Measurements from ENCODE around the gene CFTR. TPM values are rescaled to one million over a fixed set of nuclear protein-coding genes. Genes with fewer than 3 reads are reported as not detected.

The CFTR gene
- total RNA-seq, 1 donor from 2014 or later, result not detected

- Mint-ChIP-seq H3K4me1 (no peaks in the 10 kb centered on the region), H3K4me3 (no peak overlapping the region), H3K36me3 (ENCODE audit: low read depth) (no peaks in the 10 kb centered on the region), H3K9me3 (no peaks in the 10 kb centered on the region), H3K27me3 (no peaks in the 10 kb centered on the region), H3K27ac (no peak overlapping the region)
- DNase-seq, result no peak
- intact Hi-C loops (cut with micrococcal nuclease), result no loop called here
- no peak for ATAC-seq (ENCODE audit: low read depth)
- ChIA-PET POLR2A (no interaction called here), CTCF (no interaction called here)
- TF ChIP-seq, protein P1, sequence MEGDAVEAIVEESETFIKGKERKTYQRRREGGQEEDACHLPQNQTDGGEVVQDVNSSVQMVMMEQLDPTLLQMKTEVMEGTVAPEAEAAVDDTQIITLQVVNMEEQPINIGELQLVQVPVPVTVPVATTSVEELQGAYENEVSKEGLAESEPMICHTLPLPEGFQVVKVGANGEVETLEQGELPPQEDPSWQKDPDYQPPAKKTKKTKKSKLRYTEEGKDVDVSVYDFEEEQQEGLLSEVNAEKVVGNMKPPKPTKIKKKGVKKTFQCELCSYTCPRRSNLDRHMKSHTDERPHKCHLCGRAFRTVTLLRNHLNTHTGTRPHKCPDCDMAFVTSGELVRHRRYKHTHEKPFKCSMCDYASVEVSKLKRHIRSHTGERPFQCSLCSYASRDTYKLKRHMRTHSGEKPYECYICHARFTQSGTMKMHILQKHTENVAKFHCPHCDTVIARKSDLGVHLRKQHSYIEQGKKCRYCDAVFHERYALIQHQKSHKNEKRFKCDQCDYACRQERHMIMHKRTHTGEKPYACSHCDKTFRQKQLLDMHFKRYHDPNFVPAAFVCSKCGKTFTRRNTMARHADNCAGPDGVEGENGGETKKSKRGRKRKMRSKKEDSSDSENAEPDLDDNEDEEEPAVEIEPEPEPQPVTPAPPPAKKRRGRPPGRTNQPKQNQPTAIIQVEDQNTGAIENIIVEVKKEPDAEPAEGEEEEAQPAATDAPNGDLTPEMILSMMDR (IDR thresholded peaks at IDR 0.05), result no peak
Measured at GRCh38 chr7:117673839-117674238, 194.0 kb downstream of the CFTR start.

DNA sequence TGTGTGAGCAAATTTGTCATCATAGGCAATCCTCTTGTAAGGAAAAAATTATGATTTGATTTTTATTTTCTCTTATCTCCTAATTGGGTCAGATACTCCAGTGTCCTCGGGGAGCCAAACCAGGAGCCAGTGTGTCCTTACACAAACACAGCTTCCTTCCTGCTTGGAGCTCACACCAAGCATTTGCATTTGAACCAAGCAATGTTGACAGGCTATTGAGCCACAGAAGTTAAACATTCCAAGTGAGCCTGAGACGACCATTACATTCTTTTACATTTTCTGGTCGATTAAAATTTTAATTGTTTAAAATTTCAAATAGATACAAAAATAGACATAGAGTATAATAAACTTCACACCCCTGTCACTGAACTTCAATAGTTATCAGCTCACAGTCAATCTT is 194.8 kb downstream of the CFTR start:
- ChIA-PET POLR2A (no interaction called here), CTCF (no interaction called here)
- no peak overlapping the region for H3K4me3 Mint-ChIP-seq
- no peaks in the 10 kb centered on the region for H3K9me3 Mint-ChIP-seq
- ATAC-seq (ENCODE audit: low read depth) (no peak), DNase-seq (no peak)
- no peak overlapping the region for H3K27ac Mint-ChIP-seq
- no peaks in the 10 kb centered on the region for H3K4me1 Mint-ChIP-seq
- H3K36me3 Mint-ChIP-seq (ENCODE audit: low read depth), result no peaks in the 10 kb centered on the region
- TF ChIP-seq, protein P1 (IDR thresholded peaks at IDR 0.05), result no peak
- no peaks in the 10 kb centered on the region for H3K27me3 Mint-ChIP-seq
- intact Hi-C loops (cut with micrococcal nuclease), result no loop called here

DNA sequence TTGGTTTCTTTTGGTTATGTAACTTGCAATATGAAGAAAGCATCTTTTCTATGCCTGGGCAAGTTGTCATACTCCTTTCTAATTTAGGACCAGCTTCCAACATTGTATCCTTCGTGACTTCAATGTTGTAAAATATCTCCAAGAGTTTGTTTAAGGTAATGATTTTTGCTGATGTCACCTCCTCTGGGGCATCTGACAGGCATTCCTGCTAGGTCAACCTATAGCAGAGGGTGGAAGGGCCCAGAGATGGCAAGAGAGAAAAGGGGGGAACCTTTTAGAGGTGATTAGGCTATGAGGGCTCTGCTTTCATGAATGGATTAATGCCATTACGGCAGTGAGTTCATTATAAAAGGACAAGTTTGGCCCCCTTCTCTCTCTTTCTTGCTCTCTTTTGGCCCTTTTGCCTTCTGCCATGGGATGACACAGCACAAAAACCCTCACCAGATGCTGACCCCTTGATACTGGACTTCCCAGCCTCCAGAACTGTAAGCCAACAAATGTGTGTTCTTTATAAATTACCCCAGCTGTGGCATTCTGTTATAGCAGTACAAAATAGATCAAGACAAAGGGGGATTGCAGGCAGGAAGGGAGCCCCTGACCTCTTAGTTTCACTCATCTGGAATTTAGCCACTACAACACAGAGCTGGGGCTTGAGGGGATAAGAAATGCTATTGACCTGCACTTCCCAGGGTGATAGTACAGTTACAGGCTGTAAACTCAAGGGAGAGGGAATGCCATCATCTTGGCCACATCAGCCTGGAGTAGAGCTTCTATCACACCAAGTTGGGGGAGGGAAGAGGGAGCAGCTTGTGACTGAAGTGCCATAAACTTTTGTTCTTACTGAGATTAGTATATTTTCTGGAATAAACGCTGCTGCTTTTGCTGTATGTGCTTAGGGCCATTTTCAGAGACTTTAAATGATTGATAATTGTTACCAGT is 195.9 kb downstream of the CFTR start:
- no peaks in the 10 kb centered on the region for H3K9me3 Mint-ChIP-seq
- intact Hi-C loops (cut with micrococcal nuclease), result no loop called here

DNA sequence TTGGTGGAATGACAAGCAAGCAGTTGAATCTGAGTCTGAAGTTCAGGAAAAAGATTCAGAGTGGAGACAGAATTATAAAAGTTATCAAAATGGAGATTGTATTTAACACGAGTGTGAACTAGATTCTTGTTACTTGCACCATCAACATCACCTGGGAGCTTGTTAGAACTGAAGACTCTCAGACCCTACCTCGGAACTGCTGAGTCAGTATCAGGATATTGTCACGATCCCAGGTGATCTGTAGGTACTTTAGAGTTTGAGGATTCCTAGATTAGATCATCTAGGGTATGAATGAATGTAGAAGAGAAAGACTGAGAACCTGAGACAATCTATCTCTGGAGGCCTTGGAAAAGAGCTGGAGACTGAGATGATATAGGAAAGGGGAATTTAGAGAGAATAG is 199.3 kb downstream of the CFTR start:
- DNase-seq (no peak), ATAC-seq (ENCODE audit: low read depth) (no peak)
- no peaks in the 10 kb centered on the region for H3K4me1 Mint-ChIP-seq
- no peaks in the 10 kb centered on the region for H3K36me3 Mint-ChIP-seq (ENCODE audit: low read depth)
- H3K4me3 Mint-ChIP-seq, result no peak overlapping the region
- ChIA-PET CTCF (no interaction called here), POLR2A (no interaction called here)
- intact Hi-C loops (cut with micrococcal nuclease), result no loop called here
- TF ChIP-seq, protein P1 (IDR thresholded peaks at IDR 0.05), result no peak
- no peaks in the 10 kb centered on the region for H3K9me3 Mint-ChIP-seq
- H3K27me3 Mint-ChIP-seq, result no peaks in the 10 kb centered on the region
- H3K27ac Mint-ChIP-seq, result no peak overlapping the region

More for the DNA sequence above, 195.9 kb downstream of the CFTR start:
- no peaks in the 10 kb centered on the region for H3K4me1 Mint-ChIP-seq
- H3K4me3 Mint-ChIP-seq, result no peak overlapping the region
- no peak for DNase-seq
- TF ChIP-seq, protein P1 (IDR thresholded peaks at IDR 0.05), result no peak
- ChIA-PET CTCF (no interaction called here), POLR2A (no interaction called here)
- no peaks in the 10 kb centered on the region for H3K36me3 Mint-ChIP-seq (ENCODE audit: low read depth)
- H3K27ac Mint-ChIP-seq, result no peak overlapping the region
- H3K27me3 Mint-ChIP-seq, result no peaks in the 10 kb centered on the region
- no peak for ATAC-seq (ENCODE audit: low read depth)

DNA sequence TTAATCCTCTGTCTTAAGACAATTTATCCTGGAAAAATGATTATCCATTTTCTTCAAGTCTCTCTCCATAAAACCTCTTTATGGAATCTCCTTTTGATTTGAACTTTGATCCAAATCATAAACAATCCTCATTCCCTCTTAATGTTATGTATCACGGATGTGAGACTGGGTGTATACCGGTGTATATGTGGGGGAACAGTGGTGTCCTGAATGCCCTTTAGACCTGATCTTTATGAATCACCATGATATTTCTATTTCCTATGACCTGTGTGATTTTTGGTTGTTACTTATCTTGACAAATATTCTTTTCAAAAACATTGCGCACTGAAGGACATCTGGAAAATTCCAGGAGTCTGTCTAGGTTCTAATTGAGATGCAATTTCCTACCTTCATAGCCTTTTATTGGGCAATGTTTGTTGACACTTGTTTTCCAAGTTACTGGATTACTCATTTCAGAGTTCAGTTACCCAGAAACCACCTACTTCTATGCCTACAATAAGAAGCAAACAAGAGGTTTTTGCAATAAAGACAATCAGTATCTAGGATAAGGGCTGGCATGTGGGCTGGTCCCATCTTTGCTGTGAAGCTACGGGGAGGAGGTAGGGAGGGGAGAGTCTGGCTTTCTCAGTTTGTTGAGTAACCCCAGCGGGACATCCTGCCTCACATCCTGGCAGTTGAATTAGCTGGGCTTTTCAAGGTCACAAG is 203.0 kb downstream of the CFTR start:
- DNase-seq, result no peak
- CTCF ChIA-PET, result no interaction called here

More for the DNA sequence above, 203.0 kb downstream of the CFTR start:
- Mint-ChIP-seq H3K36me3 (ENCODE audit: low read depth) (no peaks in the 10 kb centered on the region), H3K27ac (no peak overlapping the region), H3K9me3 (no peaks in the 10 kb centered on the region), H3K27me3 (no peaks in the 10 kb centered on the region), H3K4me3 (no peak overlapping the region), H3K4me1 (no peaks in the 10 kb centered on the region)
- TF ChIP-seq, protein P1 (IDR thresholded peaks at IDR 0.05), result no peak
- ATAC-seq (ENCODE audit: low read depth), result no peak
- POLR2A ChIA-PET, result no interaction called here
- intact Hi-C loops (cut with micrococcal nuclease), result no loop called here

Measured in activated B cell treated with CpG ODN at 0.5 μM for 24 hours (primary cell).